OCI-LY1 (cell line): ENCODE results near the gene NKAIN2.

Experiments used
- EZH2 ChIP-seq: fragments of 200-600 bp; sonication (generic), shearing (Covaris generic); IDR thresholded peaks from 2 replicates; pipeline ENCODE4 v1.8.0; 2017; ENCODE audit warnings: borderline replicate concordance, mixed run types, mild to moderate bottlenecking, antibody characterized with exemption, low read length, moderate library complexity, mixed read lengths
- TF ChIP-seq, protein P1 (sequence below): fragments of 200-600 bp; sonication (generic), shearing (Covaris generic); IDR thresholded peaks from 2 replicates; pipeline ENCODE4 v1.5.1; 2017; ENCODE audit warnings: mild to moderate bottlenecking, antibody characterized with exemption, low read length, moderate library complexity, mixed read lengths

DNA sequence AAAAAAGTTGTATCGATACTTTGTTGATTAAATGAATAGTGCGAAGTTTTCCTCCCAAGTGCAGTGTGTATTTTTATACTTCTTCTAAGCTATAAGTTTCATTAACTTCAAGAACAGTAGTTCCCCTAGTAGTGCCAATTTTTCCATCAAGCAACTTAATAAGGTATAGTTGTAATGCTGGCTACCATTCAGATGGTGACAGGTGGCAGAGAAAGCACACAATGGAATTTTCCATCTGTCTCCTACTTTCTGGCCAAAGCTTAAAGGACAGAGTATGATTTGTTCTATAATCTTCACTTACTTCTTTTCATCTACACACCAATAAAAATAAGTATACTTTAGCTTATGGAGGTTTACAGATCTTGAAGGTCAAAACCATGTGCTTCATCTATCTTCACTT, 431.1 kb downstream of the NKAIN2 start:
- TF ChIP-seq, protein P1, sequence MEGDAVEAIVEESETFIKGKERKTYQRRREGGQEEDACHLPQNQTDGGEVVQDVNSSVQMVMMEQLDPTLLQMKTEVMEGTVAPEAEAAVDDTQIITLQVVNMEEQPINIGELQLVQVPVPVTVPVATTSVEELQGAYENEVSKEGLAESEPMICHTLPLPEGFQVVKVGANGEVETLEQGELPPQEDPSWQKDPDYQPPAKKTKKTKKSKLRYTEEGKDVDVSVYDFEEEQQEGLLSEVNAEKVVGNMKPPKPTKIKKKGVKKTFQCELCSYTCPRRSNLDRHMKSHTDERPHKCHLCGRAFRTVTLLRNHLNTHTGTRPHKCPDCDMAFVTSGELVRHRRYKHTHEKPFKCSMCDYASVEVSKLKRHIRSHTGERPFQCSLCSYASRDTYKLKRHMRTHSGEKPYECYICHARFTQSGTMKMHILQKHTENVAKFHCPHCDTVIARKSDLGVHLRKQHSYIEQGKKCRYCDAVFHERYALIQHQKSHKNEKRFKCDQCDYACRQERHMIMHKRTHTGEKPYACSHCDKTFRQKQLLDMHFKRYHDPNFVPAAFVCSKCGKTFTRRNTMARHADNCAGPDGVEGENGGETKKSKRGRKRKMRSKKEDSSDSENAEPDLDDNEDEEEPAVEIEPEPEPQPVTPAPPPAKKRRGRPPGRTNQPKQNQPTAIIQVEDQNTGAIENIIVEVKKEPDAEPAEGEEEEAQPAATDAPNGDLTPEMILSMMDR, result no peak
- TF ChIP-seq EZH2, result no peak
